ENCODE results near the gene VPS37B.

GRCh38 chr12:122838841-122839240 is 57.1 kb downstream of the VPS37B start:
- TF ChIP-seq CTCF (IDR thresholded peaks at IDR 0.05) (no peak), POLR2A (IDR thresholded peaks at IDR 0.05) (no peak)

Measured in right lobe of liver (tissue), 4 donors.